Thyroid gland (tissue), 4 donors: Measurements from ENCODE around the gene THOC2. TPM values are rescaled to one million over a fixed set of nuclear protein-coding genes. Genes with fewer than 3 reads are reported as not detected.

ENCODE experiments used
- DNase-seq, 2 donors: peaks; one replicate each; pipeline ENCODE4 v3.0.0-alpha.2; 2019
- H3K27ac ChIP-seq, 3 donors: fragments of 200-600 bp; sonication (generic); 1 replicate in 2 of 3; 2 replicates in 1 of 3; pipeline ENCODE4 v1.5.1; 2016 to 2019; ENCODE audit warnings: mild to moderate bottlenecking in 1 of 3, moderate library complexity in 1 of 3
- H3K27me3 ChIP-seq: fragments of 200-600 bp; sonication (generic); one replicate; pipeline ENCODE4 v1.5.1; 2019
- H3K36me3 ChIP-seq, 2 donors: fragments of 200-600 bp; sonication (generic); one replicate each; pipeline ENCODE4 v1.5.1; 2016 to 2019
- H3K4me1 ChIP-seq, 2 donors: fragments of 200-600 bp; sonication (generic); one replicate each; pipeline ENCODE4 v1.5.1; 2017 to 2019
- H3K4me3 ChIP-seq, 3 donors: fragments of 200-600 bp; sonication (generic); replicated peaks in 1 of 3; 1 replicate in 2 of 3; 2 replicates in 1 of 3; pipeline ENCODE4 v1.5.1; 2016; ENCODE audit warnings: mild to moderate bottlenecking in 1 of 3
- H3K9me3 ChIP-seq: fragments of 200-600 bp; sonication (generic); one replicate; pipeline ENCODE4 v1.5.1; 2017
- CTCF ChIP-seq, 6 experiments: fragments of 200-600 bp in 3 of 6; fragments of 450-650 bp in 3 of 6; sonication (generic) in 3 of 6; IDR thresholded peaks; one replicate each; pipeline ENCODE4 v1.5.1; 2016 to 2019; ENCODE audit warnings: antibody characterized with exemption in 6 of 6, mild to moderate bottlenecking in 2 of 6, inconsistent platforms in 1 of 6, moderate library complexity in 1 of 6
- POLR2A ChIP-seq, 2 donors: fragments of 450-650 bp; IDR thresholded peaks; one replicate each; pipeline ENCODE4 v1.6.1; 2017; ENCODE audit warnings: antibody characterized with exemption in 2 of 2, mild to moderate bottlenecking in 2 of 2, moderate library complexity in 1 of 2
- WGBS, 2 donors: methylation state at CpG; one replicate each; pipeline ENCODE4 v1.1.5; 2017; 5-methylcytosine and 5-hydroxymethylcytosine counted together
- intact Hi-C: fragments of 100-400 bp; cut with DNase I; formaldehyde crosslinking; loops from one replicate; pipeline ENCODE4 v1.15.1; 2023
- total RNA-seq, 4 donors: library from RNA; depleted of rRNA; stranded (reverse); fragments of >200 nt; gene quantifications; one replicate each; pipeline ENCODE4 v1.2.3, GENCODE V29; 2016

THOC2 gene
- total RNA-seq, 4 donors from 2014 or later = 117 to 229 (median 137) TPM

GRCh38 chrX:123696334-123696733, 36.5 kb downstream of the THOC2 start:
- DNase-seq = no peak
- Histone ChIP-seq H3K9me3 (no peaks in the 10 kb centered on the region), H3K27ac (no peak overlapping the region), H3K27me3 (no peaks in the 10 kb centered on the region), H3K4me3 (no peak overlapping the region), H3K36me3 (no peaks in the 10 kb centered on the region), H3K4me1 (peaks cover 7 to 9% of the 10 kb centered on the region in 2 donors)
- WGBS, 2 donors = 81 to 87% methylated on average over 2 of the region's 2 CpGs
- TF ChIP-seq CTCF (IDR thresholded peaks at IDR 0.05) (no peak), POLR2A (IDR thresholded peaks at IDR 0.05) (no peak)
- intact Hi-C loops = no loop called here

GRCh38 chrX:123695242-123695641, 37.6 kb downstream of the THOC2 start:
- Histone ChIP-seq H3K4me3 (no peak overlapping the region), H3K27ac (no peak overlapping the region), H3K36me3 (no peaks in the 10 kb centered on the region), H3K4me1 (peaks cover 7 to 9% of the 10 kb centered on the region in 2 donors), H3K9me3 (no peaks in the 10 kb centered on the region), H3K27me3 (no peaks in the 10 kb centered on the region)
- intact Hi-C loops = no loop called here
- no peak for TF ChIP-seq POLR2A (IDR thresholded peaks at IDR 0.05)
- TF ChIP-seq CTCF (IDR thresholded peaks at IDR 0.05) = no peak
- no peak for DNase-seq

- Histone ChIP-seq H3K4me1 (peaks cover 0 to 6% of the 10 kb centered on the region in 2 donors), H3K27me3 (no peaks in the 10 kb centered on the region), H3K9me3 (no peaks in the 10 kb centered on the region), H3K4me3 (no peak overlapping the region), H3K36me3 (no peaks in the 10 kb centered on the region), H3K27ac (no peak overlapping the region)
- DNase-seq = no peak
- no peak for TF ChIP-seq POLR2A (IDR thresholded peaks at IDR 0.05)
- TF ChIP-seq CTCF (IDR thresholded peaks at IDR 0.05) = no peak
- intact Hi-C loops = no loop called here
- WGBS, 2 donors = 94 to 95% methylated on average over 5 of the region's 5 CpGs
Observed at GRCh38 chrX:123691776-123692175, 41.1 kb downstream of the THOC2 start.

GRCh38 chrX:123688524-123688923, 44.3 kb downstream of the THOC2 start:
- WGBS, 2 donors = 100% methylated on average over 1 of the region's 1 CpG
- no peaks in the 10 kb centered on the region for H3K27me3 ChIP-seq
- intact Hi-C loops = no loop called here
- H3K4me3 ChIP-seq = no peak overlapping the region
- TF ChIP-seq POLR2A (IDR thresholded peaks at IDR 0.05) (no peak), CTCF (IDR thresholded peaks at IDR 0.05) (no peak)
- no peaks in the 10 kb centered on the region for H3K36me3 ChIP-seq
- no peak for DNase-seq
- H3K27ac ChIP-seq = no peak overlapping the region
- no peaks in the 10 kb centered on the region for H3K9me3 ChIP-seq
- H3K4me1 ChIP-seq = no peaks in the 10 kb centered on the region

- Histone ChIP-seq H3K4me3 (no peak overlapping the region), H3K4me1 (peaks cover 0 to 2% of the 10 kb centered on the region in 2 donors), H3K9me3 (no peaks in the 10 kb centered on the region), H3K36me3 (no peaks in the 10 kb centered on the region), H3K27ac (no peak overlapping the region), H3K27me3 (no peaks in the 10 kb centered on the region)
- TF ChIP-seq POLR2A (IDR thresholded peaks at IDR 0.05) = no peak
- no peak for TF ChIP-seq CTCF (IDR thresholded peaks at IDR 0.05)
- DNase-seq = no peak
- intact Hi-C loops = no loop called here
- WGBS, 2 donors = 83 to 96% methylated on average over 1 of the region's 1 CpG
Observed at GRCh38 chrX:123685232-123685631, 47.6 kb downstream of the THOC2 start.
